Measurements from ENCODE around the gene CCT6A.
"Not testable (repeated sequence)": the region's sequence is repeated elsewhere in the genome, so short reads cannot be mapped to it uniquely, and the experiment has no call there.

GRCh38 chr7:56112244-56112643 lies 60.7 kb downstream of the CCT6A start:
- TF ChIP-seq CTCF (conservative IDR thresholded peaks at IDR 0.05; ENCODE audit: low read depth, low read length); POLR2A (IDR thresholded peaks at IDR 0.05; ENCODE audit: low read depth, low read length); USF2 (IDR thresholded peaks at IDR 0.05; ENCODE audit: low read depth, low read length); RFX5 (IDR thresholded peaks at IDR 0.05; ENCODE audit: low read depth, low read length); RAD21 (IDR thresholded peaks at IDR 0.05; ENCODE audit: low read length): not testable (repeated sequence)
